HepG2 (cell line): Measurements from ENCODE around the gene FAF1. TPM values are rescaled to one million over a fixed set of nuclear protein-coding genes. Genes with fewer than 3 reads are reported as not detected.

ENCODE experiments used
- ATAC-seq: fragments of 200-7000 bp; cut with Tn5 transposase; 3 replicates; pipeline ENCODE4 v1.9.1; 2020; ENCODE audit warnings: mild to moderate bottlenecking, moderate library complexity
- BruUV-seq: library from RNA; stranded (reverse); fragments of 400-500 nt; replicated peaks from 2 replicates; lab custom pipeline; 2021; lab: Mats Ljungman, UMichigan
- CTCF ChIA-PET: fragments of 300-600 bp; formaldehyde crosslinking; extraction: SDS; loops from one replicate; lab custom pipeline; 2021; ENCODE audit warnings: low total read pairs, inconsistent platforms, low intra/inter-chr PET ratio; lab: Yijun Ruan, JAX
- POLR2A ChIA-PET: fragments of 350-600 bp; sonication (Branson Sonifier 250); formaldehyde crosslinking; loops from one replicate; lab custom pipeline; 2020; ENCODE audit warnings: antibody characterized with exemption, inconsistent platforms; lab: Yijun Ruan, JAX
- DNase-seq: peaks from one replicate; pipeline ENCODE4 v3.0.0-alpha.2; 2015; ENCODE audit warnings: low spot score
- FAIRE-seq: peaks from 3 replicates; lab custom pipeline; 2011; peaks lifted over from hg19 to GRCh38; lab: Jason Lieb, UNC
- H2AFZ ChIP-seq: one replicate; pipeline ENCODE4 v1.6.1; 2011; ENCODE audit warnings: low read length, inconsistent platforms
- H3K27ac ChIP-seq: fragments of 300-600 bp; 3 replicates; pipeline ENCODE4 v1.8.0; 2011; ENCODE audit warnings: mixed run types, mild to moderate bottlenecking, mixed read lengths, low read length, inconsistent platforms; ENCODE audit not compliant: insufficient read depth; ENCODE audit errors: extremely low read length
- H3K27me3 ChIP-seq, 2 experiments: fragments of 200-600 bp in 1 of 2; 2 replicates in 1 of 2; 3 replicates in 1 of 2; pipeline versions ENCODE4 v1.6.0 to v1.8.0; 2011; ENCODE audit warnings: low read length in 2 of 2, mild to moderate bottlenecking in 2 of 2, moderate library complexity in 2 of 2, inconsistent platforms in 1 of 2; ENCODE audit not compliant: insufficient read depth in 2 of 2, control insufficient read depth in 1 of 2
- H3K36me3 ChIP-seq, 2 experiments: fragments of 200-600 bp in 1 of 2; replicated peaks in 1 of 2; 2 replicates in 1 of 2; 3 replicates in 1 of 2; pipeline versions ENCODE4 v1.5.1 to v1.8.0; 2011; ENCODE audit warnings: low read length in 2 of 2, inconsistent platforms in 1 of 2; ENCODE audit not compliant: insufficient read depth in 2 of 2, control insufficient read depth in 1 of 2
- H3K4me1 ChIP-seq: 2 replicates; pipeline ENCODE4 v1.5.1; 2012; ENCODE audit warnings: low read length, inconsistent platforms; ENCODE audit not compliant: insufficient read depth
- H3K4me2 ChIP-seq: 2 replicates; pipeline ENCODE4 v1.6.0; 2011; ENCODE audit warnings: low read depth, low read length, inconsistent platforms
- H3K4me3 ChIP-seq, 3 experiments: fragments of 200-600 bp in 1 of 3; sonication (generic), shearing (Covaris generic) in 1 of 3; replicated peaks in 1 of 3; 2 replicates each; pipeline ENCODE4 v1.5.1; 2011 to 2016; ENCODE audit warnings: low read length in 3 of 3, inconsistent platforms in 2 of 3, low read depth in 2 of 3, mild to moderate bottlenecking in 2 of 3, control low read depth in 1 of 3, mixed read lengths in 1 of 3; ENCODE audit not compliant: insufficient read depth in 1 of 3
- H3K79me2 ChIP-seq: one replicate; pipeline ENCODE4 v1.6.1; 2011; ENCODE audit warnings: low read length, inconsistent platforms; ENCODE audit not compliant: insufficient read depth
- H3K9ac ChIP-seq: 2 replicates; pipeline ENCODE4 v1.6.0; 2011; ENCODE audit warnings: mild to moderate bottlenecking, low read depth, low read length, inconsistent platforms; ENCODE audit not compliant: insufficient read depth
- H3K9me3 ChIP-seq: 2 replicates; pipeline ENCODE4 v1.5.1; 2012; ENCODE audit warnings: mild to moderate bottlenecking, low read length
- H4K20me1 ChIP-seq: 2 replicates; pipeline ENCODE4 v1.6.0; 2011; ENCODE audit warnings: inconsistent platforms, mild to moderate bottlenecking, low read length, moderate library complexity; ENCODE audit not compliant: insufficient read depth
- ARNT ChIP-seq: fragments of 450-650 bp; IDR thresholded peaks from 2 replicates; pipeline ENCODE4 v1.6.1; 2017
- ATF7 ChIP-seq, 2 experiments: fragments of 450-650 bp in 1 of 2; sonication (generic) in 1 of 2; formaldehyde crosslinking in 1 of 2; IDR thresholded peaks; 2 replicates each; pipeline versions ENCODE4 v1.4.0 to v1.6.1; 2016 to 2020; ENCODE audit warnings: antibody characterized with exemption in 1 of 2, mild to moderate bottlenecking in 1 of 2, missing genetic modification reagents in 1 of 2
- TEAD3 ChIP-seq: optimal IDR thresholded peaks from 2 replicates; pipeline ENCODE3; 2016; ENCODE audit warnings: borderline replicate concordance
- ZKSCAN8 ChIP-seq: IDR thresholded peaks from 2 replicates; pipeline ENCODE4 v1.6.1; 2016; ENCODE audit warnings: borderline replicate concordance, missing genetic modification reagents, missing compliant biosample characterization
- ZNF644 ChIP-seq: IDR thresholded peaks from 2 replicates; pipeline ENCODE4 v1.6.1; 2016; ENCODE audit warnings: low read depth
- ZNF891 ChIP-seq: sonication (generic); formaldehyde crosslinking; IDR thresholded peaks from 2 replicates; pipeline ENCODE4 v1.5.0; 2020; ENCODE audit warnings: mild to moderate bottlenecking, missing genetic modification reagents
- WGBS: methylation state at CpG from one replicate; pipeline ENCODE4 v1.1.6; 2017; ENCODE audit warnings: low lambda C conversion rate; 5-methylcytosine and 5-hydroxymethylcytosine counted together
- in situ Hi-C: cut with HindIII; loops from 2 replicates; pipeline ENCODE4 v1.10.0; 2017; ENCODE audit warnings: low pct_unique_long_range_greater_than_20kb; ENCODE audit not compliant: extremely low pct_ligation_motif_present
- intact Hi-C: fragments of 100-400 bp; cut with micrococcal nuclease; formaldehyde crosslinking; loops from one replicate; pipeline ENCODE4 v1.10.0; 2022; ENCODE audit not compliant: unreplicated experiment
- polyA plus RNA-seq, 8 experiments: library from polyadenylated mRNA; depleted of rRNA in 3 of 8; stranded (reverse) in 7 of 8; unstranded in 1 of 8; fragments of >200 nt; fragmentation: Illumina TruSeq in 4 of 8; extraction: Trizol in 4 of 8; gene quantifications; 2 replicates each; pipeline versions ENCODE4 v1.2.1 to v1.2.3, GENCODE V29; 2011 to 2016; ENCODE audit warnings: low read depth in 4 of 8, missing spikeins in 1 of 8, mixed read lengths in 1 of 8; ENCODE audit not compliant: insufficient read depth in 1 of 8
- total RNA-seq, 5 experiments: library from RNA; depleted of rRNA; stranded (reverse); fragments of >200 nt; fragmentation: Illumina TruSeq; extraction: Trizol; gene quantifications; 2 replicates each; pipeline ENCODE4 v1.2.3, GENCODE V29; 2016; ENCODE audit warnings: low read depth in 1 of 5
- TF ChIP-seq, protein P1 (sequence below): sonication (generic); formaldehyde crosslinking; IDR thresholded peaks from 2 replicates; pipeline ENCODE4 v1.9.0; 2022; ENCODE audit warnings: low read depth, missing genetic modification reagents

The FAF1 gene
- total and polyA plus RNA-seq, 2 of the 13 experiments (the other 11 are each of a cell fraction or from before 2014, with no cell fraction given) = 19.4 to 63.3 TPM

DNA sequence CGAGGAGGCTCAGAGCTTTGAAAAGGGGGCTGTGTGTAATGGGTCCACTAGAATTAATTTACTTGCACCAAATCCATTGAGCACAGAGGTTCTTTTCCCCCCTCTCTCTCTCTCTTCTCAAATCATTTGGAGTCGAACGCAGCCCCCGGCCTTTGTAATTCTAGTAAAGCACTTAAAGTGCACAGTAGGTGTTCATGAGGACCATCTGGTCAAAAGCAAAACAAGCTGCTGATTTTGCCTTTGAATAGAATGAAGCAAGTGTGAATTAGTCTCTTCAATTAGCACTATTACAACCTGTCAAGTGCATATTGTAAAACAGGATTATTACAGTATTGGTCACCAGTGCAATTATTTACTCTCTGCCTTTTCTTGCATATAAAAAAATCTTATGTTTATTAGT is 259.9 kb downstream of the FAF1 start (continued):
- TF ChIP-seq TEAD3 (CRISPR knock-in tag) = no peak
- no peak for TF ChIP-seq ATF7 (IDR thresholded peaks at IDR 0.05)
- no peak for TF ChIP-seq ATF7 (CRISPR knock-in tag; IDR thresholded peaks at IDR 0.05)
- no peak for TF ChIP-seq ZNF644 (CRISPR knock-in tag)
- TF ChIP-seq ZNF891 (CRISPR knock-in tag) = no peak
- TF ChIP-seq, protein P1, sequence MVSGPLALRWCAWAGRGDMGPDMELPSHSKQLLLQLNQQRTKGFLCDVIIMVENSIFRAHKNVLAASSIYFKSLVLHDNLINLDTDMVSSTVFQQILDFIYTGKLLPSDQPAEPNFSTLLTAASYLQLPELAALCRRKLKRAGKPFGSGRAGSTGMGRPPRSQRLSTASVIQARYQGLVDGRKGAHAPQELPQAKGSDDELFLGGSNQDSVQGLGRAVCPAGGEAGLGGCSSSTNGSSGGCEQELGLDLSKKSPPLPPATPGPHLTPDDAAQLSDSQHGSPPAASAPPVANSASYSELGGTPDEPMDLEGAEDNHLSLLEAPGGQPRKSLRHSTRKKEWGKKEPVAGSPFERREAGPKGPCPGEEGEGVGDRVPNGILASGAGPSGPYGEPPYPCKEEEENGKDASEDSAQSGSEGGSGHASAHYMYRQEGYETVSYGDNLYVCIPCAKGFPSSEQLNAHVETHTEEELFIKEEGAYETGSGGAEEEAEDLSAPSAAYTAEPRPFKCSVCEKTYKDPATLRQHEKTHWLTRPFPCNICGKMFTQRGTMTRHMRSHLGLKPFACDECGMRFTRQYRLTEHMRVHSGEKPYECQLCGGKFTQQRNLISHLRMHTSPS = no peak

DNA sequence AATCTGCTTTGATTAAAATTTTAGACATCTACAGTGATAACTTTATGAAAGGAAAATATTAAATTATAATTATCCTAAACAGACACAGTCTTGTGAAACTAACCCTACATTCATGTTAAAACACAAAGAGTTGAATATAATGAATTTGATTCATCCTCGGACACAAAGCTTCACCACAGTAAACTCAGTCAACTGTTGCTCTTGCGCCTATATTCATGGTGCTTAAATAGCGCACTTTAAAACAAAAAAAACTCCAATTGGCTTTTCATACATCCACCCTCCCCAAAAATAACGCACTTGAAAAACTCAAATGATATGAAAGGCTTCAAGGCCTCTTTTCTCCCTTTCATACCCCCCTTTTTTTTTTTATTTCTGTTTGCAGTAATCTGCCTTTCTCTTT is 260.3 kb downstream of the FAF1 start:
- TF ChIP-seq ZKSCAN8 (CRISPR knock-in tag) (no peak), ARNT (no peak)
- intact Hi-C loops = no loop called here

More for the DNA sequence above, 260.3 kb downstream of the FAF1 start:
- WGBS = over 99% methylated on average over 4 of the region's 4 CpGs
- H3K9ac ChIP-seq = no peak overlapping the region
- H3K9me3 ChIP-seq = no peaks in the 10 kb centered on the region
- in situ Hi-C loops = loop anchor here (25.0 kb wide), 2 partner anchors 87 to 337 kb away; no protein-coding TSS in a partner anchor
- no peaks in the 10 kb centered on the region; a peak in 1 of 5 replicates for H3K36me3 ChIP-seq
- no peak overlapping the region for H2AFZ ChIP-seq
- no peak for ATAC-seq
- no peak for DNase-seq
- H4K20me1 ChIP-seq = no peaks in the 10 kb centered on the region
- no peak overlapping the region for H3K4me3 ChIP-seq
- CTCF ChIA-PET = no interaction called here
- POLR2A ChIA-PET = no interaction called here
- BruUV-seq = no TSS peak
- H3K4me2 ChIP-seq = no peak overlapping the region
- H3K27me3 ChIP-seq = no peaks in the 10 kb centered on the region
- H3K27ac ChIP-seq = no peak overlapping the region
- FAIRE-seq = no peak
- H3K79me2 ChIP-seq = no peaks in the 10 kb centered on the region
- 0 out of 2 replicates have a peak, but pooled peaks cover 6% of the 10 kb centered on the region for H3K4me1 ChIP-seq
